HG03139 (cell line): ENCODE results near the gene ATG2B.
"Not testable (repeated sequence)": the region's sequence is repeated elsewhere in the genome, so short reads cannot be mapped to it uniquely, and the experiment has no call there.

ENCODE experiments used
- ATAC-seq: cut with Tn5 transposase; IDR thresholded peaks from one replicate; pipeline ENCODE4 v1.9.1; 2021; ENCODE audit not compliant: unreplicated experiment

Gene ATG2B

GRCh38 chr14:96255501-96256366, 107.4 kb downstream of the ATG2B start, which contains the start of gene BDKRB1:
Gene BDKRB1, plus strand, starts transcription at chr14:96256210. Its CDS starts 7,473 bp downstream, at chr14:96263683.
- no peak for ATAC-seq

GRCh38 chr14:96254687-96255086, 108.5 kb downstream of the ATG2B start:
- no peak for ATAC-seq

GRCh38 chr14:96252999-96253539, 110.1 kb downstream of the ATG2B start:
- ATAC-seq: no peak

GRCh38 chr14:96252323-96252998, 110.7 kb downstream of the ATG2B start:
- ATAC-seq: no peak

GRCh38 chr14:96251656-96252155, 111.4 kb downstream of the ATG2B start:
- no peak for ATAC-seq

- ATAC-seq: no peak
Observed at GRCh38 chr14:96250485-96250884, 112.7 kb downstream of the ATG2B start.

GRCh38 chr14:96249029-96249428, 114.1 kb downstream of the ATG2B start:
- ATAC-seq: no peak

GRCh38 chr14:96247031-96247430, 116.1 kb downstream of the ATG2B start:
- ATAC-seq: no peak

GRCh38 chr14:96246539-96246847, 116.6 kb downstream of the ATG2B start:
- ATAC-seq: no peak

GRCh38 chr14:96245710-96246538, 117.2 kb downstream of the ATG2B start:
- no peak for ATAC-seq

GRCh38 chr14:96245074-96245473, 118.1 kb downstream of the ATG2B start:
- not testable (repeated sequence) for ATAC-seq

GRCh38 chr14:96243785-96244184, 119.4 kb downstream of the ATG2B start:
- ATAC-seq: no peak

GRCh38 chr14:96242126-96242525, 121.0 kb downstream of the ATG2B start:
- no peak for ATAC-seq

- ATAC-seq: no peak
Observed at GRCh38 chr14:96240641-96241040, 122.5 kb downstream of the ATG2B start.

GRCh38 chr14:96239711-96240141, 123.4 kb downstream of the ATG2B start:
- no peak for ATAC-seq

GRCh38 chr14:96238676-96239265, 124.4 kb downstream of the ATG2B start:
- ATAC-seq: no peak

GRCh38 chr14:96237641-96238040, 125.5 kb downstream of the ATG2B start:
- no peak for ATAC-seq

- no peak for ATAC-seq
Observed at GRCh38 chr14:96235426-96235825, 127.7 kb downstream of the ATG2B start.

- ATAC-seq: no peak
Observed at GRCh38 chr14:96233661-96234060, 129.5 kb downstream of the ATG2B start.

- ATAC-seq: no peak
Observed at GRCh38 chr14:96232506-96232905, 130.6 kb downstream of the ATG2B start.
